ENCODE data around the gene CELF2.

DNA sequence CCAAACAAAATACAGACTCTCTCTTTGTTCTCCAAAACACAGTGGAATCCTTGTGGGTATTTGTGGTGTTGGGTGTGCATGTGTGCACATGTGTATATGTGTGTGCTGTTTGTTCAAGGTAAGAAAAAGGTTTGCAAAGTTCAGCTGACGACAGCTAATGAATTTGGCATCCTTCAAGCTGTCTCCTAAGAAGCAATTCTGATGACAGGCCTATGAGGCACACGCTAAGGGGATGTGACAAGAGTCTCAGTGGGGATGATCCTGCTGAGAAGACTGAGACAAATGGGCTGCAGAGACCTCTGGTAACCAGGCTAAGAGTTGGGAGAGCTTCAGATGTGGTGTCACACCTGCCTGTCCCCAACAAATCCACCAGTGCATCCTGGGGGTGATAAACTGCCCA, 26.5 kb upstream of the CELF2 start:
- TF ChIP-seq POLR2A (IDR thresholded peaks at IDR 0.05): no peak
- TF ChIP-seq, protein P1, sequence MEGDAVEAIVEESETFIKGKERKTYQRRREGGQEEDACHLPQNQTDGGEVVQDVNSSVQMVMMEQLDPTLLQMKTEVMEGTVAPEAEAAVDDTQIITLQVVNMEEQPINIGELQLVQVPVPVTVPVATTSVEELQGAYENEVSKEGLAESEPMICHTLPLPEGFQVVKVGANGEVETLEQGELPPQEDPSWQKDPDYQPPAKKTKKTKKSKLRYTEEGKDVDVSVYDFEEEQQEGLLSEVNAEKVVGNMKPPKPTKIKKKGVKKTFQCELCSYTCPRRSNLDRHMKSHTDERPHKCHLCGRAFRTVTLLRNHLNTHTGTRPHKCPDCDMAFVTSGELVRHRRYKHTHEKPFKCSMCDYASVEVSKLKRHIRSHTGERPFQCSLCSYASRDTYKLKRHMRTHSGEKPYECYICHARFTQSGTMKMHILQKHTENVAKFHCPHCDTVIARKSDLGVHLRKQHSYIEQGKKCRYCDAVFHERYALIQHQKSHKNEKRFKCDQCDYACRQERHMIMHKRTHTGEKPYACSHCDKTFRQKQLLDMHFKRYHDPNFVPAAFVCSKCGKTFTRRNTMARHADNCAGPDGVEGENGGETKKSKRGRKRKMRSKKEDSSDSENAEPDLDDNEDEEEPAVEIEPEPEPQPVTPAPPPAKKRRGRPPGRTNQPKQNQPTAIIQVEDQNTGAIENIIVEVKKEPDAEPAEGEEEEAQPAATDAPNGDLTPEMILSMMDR (IDR thresholded peaks at IDR 0.05): no peak
